IMR-90 (cell line): ENCODE results near the gene GLCE. TPM values are rescaled to one million over a fixed set of nuclear protein-coding genes. Genes with fewer than 3 reads are reported as not detected.

ENCODE experiments used
- ATAC-seq: fragments of 200-7000 bp; cut with Tn5 transposase; 2 replicates; pipeline ENCODE4 v1.9.1; 2020; ENCODE audit warnings: low read depth, mild to moderate bottlenecking, moderate library complexity
- BruUV-seq: library from RNA; stranded (reverse); fragments of 400-500 nt; replicated peaks from 2 replicates; lab custom pipeline; 2021; lab: Mats Ljungman, UMichigan
- CTCF ChIA-PET: fragments of 300-600 bp; formaldehyde crosslinking; extraction: SDS; loops from one replicate; lab custom pipeline; 2021; ENCODE audit warnings: antibody characterized with exemption; lab: Yijun Ruan, JAX
- POLR2A ChIA-PET: fragments of 300-600 bp; sonication (Branson Sonifier 250); formaldehyde crosslinking; loops from one replicate; lab custom pipeline; 2022; ENCODE audit warnings: antibody characterized with exemption; ENCODE audit not compliant: unreplicated experiment; lab: Charles Lee
- DNase-seq: peaks from one replicate; pipeline ENCODE4 v3.0.0; 2013
- H2AFZ ChIP-seq: replicated peaks from 2 replicates; pipeline ENCODE3; 2013; ENCODE audit warnings: low read length, mild to moderate bottlenecking; ENCODE audit not compliant: poor library complexity
- H2AK5ac ChIP-seq: 2 replicates; pipeline ENCODE4 v1.6.1; 2013; ENCODE audit warnings: low read depth, low read length, inconsistent platforms
- H2AK9ac ChIP-seq: replicated peaks from 2 replicates; pipeline ENCODE3; 2013; ENCODE audit warnings: mild to moderate bottlenecking, low read depth, low read length, moderate library complexity; ENCODE audit not compliant: poor library complexity
- H2BK120ac ChIP-seq: 2 replicates; pipeline ENCODE4 v1.6.1; 2013; ENCODE audit warnings: low read depth, low read length, inconsistent platforms
- H2BK15ac ChIP-seq: 3 replicates; pipeline ENCODE4 v1.6.1; 2013; ENCODE audit warnings: low read depth, low read length, inconsistent platforms
- H2BK20ac ChIP-seq: 2 replicates; pipeline ENCODE4 v1.6.1; 2013; ENCODE audit warnings: low read depth, mild to moderate bottlenecking, inconsistent platforms, low read length, moderate library complexity
- H2BK5ac ChIP-seq: 2 replicates; pipeline ENCODE4 v1.6.1; 2013; ENCODE audit warnings: mild to moderate bottlenecking, low read depth, low read length, inconsistent platforms; ENCODE audit not compliant: poor library complexity, severe bottlenecking
- H3K14ac ChIP-seq: replicated peaks from 2 replicates; pipeline ENCODE4 v1.6.1; 2013; ENCODE audit warnings: low read depth, low read length, inconsistent platforms
- H3K18ac ChIP-seq: 2 replicates; pipeline ENCODE4 v1.6.1; 2013; ENCODE audit warnings: low read depth, low read length, control low read depth
- H3K23ac ChIP-seq: 2 replicates; pipeline ENCODE4 v1.6.1; 2013; ENCODE audit warnings: low read depth, low read length, inconsistent platforms
- H3K27ac ChIP-seq: 2 replicates; pipeline ENCODE4 v1.5.1; 2013; ENCODE audit warnings: mild to moderate bottlenecking, control low read depth, low read length; ENCODE audit not compliant: insufficient read depth
- H3K27me3 ChIP-seq: 2 replicates; pipeline ENCODE4 v1.6.1; 2013; ENCODE audit warnings: low read length; ENCODE audit not compliant: control insufficient read depth, insufficient read depth
- H3K36me3 ChIP-seq: 2 replicates; pipeline ENCODE4 v1.6.1; 2013; ENCODE audit warnings: low read length, mixed read lengths; ENCODE audit not compliant: control insufficient read depth, insufficient read depth
- H3K4ac ChIP-seq: 2 replicates; pipeline ENCODE4 v1.6.1; 2013; ENCODE audit warnings: low read depth, low read length, inconsistent platforms
- H3K4me1 ChIP-seq: 2 replicates; pipeline ENCODE4 v1.6.1; 2013; ENCODE audit warnings: low read length, mixed read lengths; ENCODE audit not compliant: control insufficient read depth, insufficient read depth
- H3K4me2 ChIP-seq: 2 replicates; pipeline ENCODE4 v1.6.1; 2013; ENCODE audit warnings: low read depth, mild to moderate bottlenecking, control low read depth, low read length, moderate library complexity
- H3K4me3 ChIP-seq: 2 replicates; pipeline ENCODE4 v1.5.1; 2013; ENCODE audit warnings: low read depth, mild to moderate bottlenecking, control low read depth, low read length, moderate library complexity; ENCODE audit not compliant: insufficient read depth
- H3K56ac ChIP-seq: 2 replicates; pipeline ENCODE4 v1.6.1; 2013; ENCODE audit warnings: low read length, inconsistent platforms; ENCODE audit not compliant: insufficient read depth; ENCODE audit errors: extremely low read depth
- H3K79me1 ChIP-seq, 2 experiments: 2 replicates each; pipeline ENCODE4 v1.6.1; 2013; ENCODE audit warnings: low read length in 2 of 2, inconsistent platforms in 1 of 2, low read depth in 1 of 2
- H3K9ac ChIP-seq: 2 replicates; pipeline ENCODE4 v1.6.1; 2013; ENCODE audit warnings: low read depth, low read length, control low read depth
- H3K9me1 ChIP-seq: 2 replicates; pipeline ENCODE4 v1.6.1; 2013; ENCODE audit warnings: low read length, inconsistent platforms; ENCODE audit not compliant: insufficient read depth
- H3K9me3 ChIP-seq: 2 replicates; pipeline ENCODE4 v1.6.1; 2013; ENCODE audit warnings: low read length; ENCODE audit not compliant: control insufficient read depth, insufficient read depth
- H4K20me1 ChIP-seq: 2 replicates; pipeline ENCODE4 v1.6.1; 2013; ENCODE audit warnings: low read length, inconsistent platforms; ENCODE audit not compliant: insufficient read depth
- H4K5ac ChIP-seq: 2 replicates; pipeline ENCODE4 v1.6.1; 2013; ENCODE audit warnings: mild to moderate bottlenecking, low read depth, low read length, control low read depth
- H4K8ac ChIP-seq, 2 experiments: 2 replicates each; pipeline ENCODE4 v1.6.1; 2013; ENCODE audit warnings: low read depth in 2 of 2, low read length in 2 of 2, control low read depth in 1 of 2, inconsistent platforms in 1 of 2
- H4K91ac ChIP-seq: 2 replicates; pipeline ENCODE4 v1.6.1; 2013; ENCODE audit warnings: low read depth, low read length, inconsistent platforms; ENCODE audit not compliant: insufficient read depth
- BHLHE40 ChIP-seq: fragments of 150-350 bp; IDR thresholded peaks from 2 replicates; pipeline ENCODE4 v1.6.1; 2016; ENCODE audit warnings: mild to moderate bottlenecking, low read depth, low read length
- CEBPB ChIP-seq: IDR thresholded peaks from 2 replicates; pipeline ENCODE4 v1.6.1; 2012; ENCODE audit warnings: low read depth, low read length, improper control_type of control experiment
- CHD1 ChIP-seq: IDR thresholded peaks from 2 replicates; pipeline ENCODE4 v1.6.1; 2012; ENCODE audit warnings: low read depth, low read length, improper control_type of control experiment
- ELK1 ChIP-seq: fragments of 150-350 bp; IDR thresholded peaks from 2 replicates; pipeline ENCODE4 v1.6.1; 2016; ENCODE audit warnings: low read depth, mild to moderate bottlenecking, low read length, moderate library complexity, borderline replicate concordance
- MAFK ChIP-seq: IDR thresholded peaks from 2 replicates; pipeline ENCODE4 v1.6.1; 2012; ENCODE audit warnings: low read depth, low read length, improper control_type of control experiment
- MXI1 ChIP-seq: IDR thresholded peaks from 2 replicates; pipeline ENCODE4 v1.6.1; 2012; ENCODE audit warnings: low read depth, mild to moderate bottlenecking, low read length, moderate library complexity, borderline replicate concordance
- NFE2L2 ChIP-seq: fragments of 150-350 bp; IDR thresholded peaks from 2 replicates; pipeline ENCODE4 v1.6.1; 2016; ENCODE audit warnings: low read depth, mild to moderate bottlenecking, low read length
- POLR2A ChIP-seq: IDR thresholded peaks from 2 replicates; pipeline ENCODE4 v1.6.1; 2012; ENCODE audit warnings: mild to moderate bottlenecking, low read depth, low read length
- RFX5 ChIP-seq: IDR thresholded peaks from 2 replicates; pipeline ENCODE4 v1.8.0; 2012; ENCODE audit warnings: low read depth, mild to moderate bottlenecking, low read length, moderate library complexity
- USF2 ChIP-seq: fragments of 150-350 bp; IDR thresholded peaks from 2 replicates; pipeline ENCODE4 v1.6.1; 2017; ENCODE audit warnings: mild to moderate bottlenecking, antibody characterized with exemption, low read length, low read depth
- WGBS, 2 experiments: methylation state at CpG; one replicate each; pipeline versions ENCODE4 v1.1.5 to v1.1.7; 2013; ENCODE audit warnings: missing lambda C conversion rate in 2 of 2; ENCODE audit not compliant: insufficient read length in 1 of 2; ENCODE audit errors: extremely low coverage in 2 of 2; 5-methylcytosine and 5-hydroxymethylcytosine counted together
- dilution Hi-C: fragments of 300-500 bp; cut with HindIII; formaldehyde crosslinking; loops from one replicate; pipeline ENCODE4 v1.14.3; 2018; ENCODE audit warnings: low sequenced_read_pairs; ENCODE audit not compliant: unreplicated experiment
- in situ Hi-C: fragments of 300-500 bp; cut with MboI; formaldehyde crosslinking; loops from 3 replicates; pipeline ENCODE4 v1.14.3; 2019; ENCODE audit warnings: low sequenced_read_pairs, inconsistent platforms, mixed read lengths
- intact Hi-C: fragments of 100-400 bp; cut with micrococcal nuclease; formaldehyde crosslinking; loops from 2 replicates; pipeline ENCODE4 v1.10.0; 2022
- polyA plus RNA-seq, 3 experiments: library from polyadenylated mRNA; depleted of rRNA; stranded (reverse); fragments of >200 nt; gene quantifications; 2 replicates each; pipeline ENCODE4 v1.2.3, GENCODE V29; 2012; ENCODE audit warnings: low replicate concordance in 1 of 3
- total RNA-seq: library from RNA; depleted of rRNA; stranded (reverse); fragments of >200 nt; gene quantifications from 2 replicates; pipeline ENCODE4 v1.2.3, GENCODE V29; 2012

Gene GLCE
- total and polyA plus RNA-seq, 2 of the 4 experiments (the other 2 are of a cell fraction), result 15.3 to 29.6 TPM

- no peaks in the 10 kb centered on the region for H3K27me3 ChIP-seq
- no peak for TF ChIP-seq MAFK
- TF ChIP-seq CHD1, result no peak
- no peak for TF ChIP-seq POLR2A
- no peak for TF ChIP-seq NFE2L2
- TF ChIP-seq MXI1, result no peak
- no peak for TF ChIP-seq RFX5
- no peak for TF ChIP-seq CEBPB
- TF ChIP-seq USF2, result no peak
- no peak for TF ChIP-seq BHLHE40
- TF ChIP-seq ELK1, result no peak
- H3K23ac ChIP-seq, result no peak overlapping the region
- no peak overlapping the region for H2BK5ac ChIP-seq
- H3K4me1 ChIP-seq, result peaks cover 6% of the 10 kb centered on the region
- no peak overlapping the region for H3K4ac ChIP-seq
- CTCF ChIA-PET, result no interaction called here
- dilution Hi-C loops, result no loop called here
- H2BK120ac ChIP-seq, result no peak overlapping the region
- no peak overlapping the region for H2AK9ac ChIP-seq
- H3K56ac ChIP-seq, result no peak overlapping the region
- 100% methylated on average over 1 of the region's 6 CpGs; no CpG with 5 or more reads in 1 of the 2 experiments for WGBS, 2 experiments
- H3K18ac ChIP-seq, result no peak overlapping the region
- POLR2A ChIA-PET, result no interaction called here
- ATAC-seq, result no peak
- peaks cover 7% of the 10 kb centered on the region; the same call in 1 of the 2 replicates for H4K20me1 ChIP-seq
- H3K36me3 ChIP-seq, result no peaks in the 10 kb centered on the region
- DNase-seq, result no peak
- H3K9ac ChIP-seq, result no peak overlapping the region
- no peak overlapping the region for H2BK20ac ChIP-seq
- no peak overlapping the region for H3K4me3 ChIP-seq
- H3K4me2 ChIP-seq, result no peak overlapping the region
- H2AFZ ChIP-seq, result no peak overlapping the region
- H3K27ac ChIP-seq, result no peak overlapping the region
- peaks cover 3% of the 10 kb centered on the region; the same call in 1 of the 2 replicates for H3K9me1 ChIP-seq
- H3K79me1 ChIP-seq, result peaks cover 13 to 34% of the 10 kb centered on the region in 2 experiments
- H3K9me3 ChIP-seq, result no peaks in the 10 kb centered on the region
- no peak overlapping the region for H3K14ac ChIP-seq
- no peak overlapping the region for H2AK5ac ChIP-seq
- no peak overlapping the region for H2BK15ac ChIP-seq
- intact Hi-C loops, result no loop called here
- BruUV-seq, result no TSS peak
- H4K8ac ChIP-seq, result no peak overlapping the region
- no peak overlapping the region for H4K5ac ChIP-seq
- in situ Hi-C loops, result no loop called here
- H4K91ac ChIP-seq, result no peak overlapping the region
Observed at GRCh38 chr15:69189157-69189556, 28.7 kb downstream of the GLCE start.
